Subcutaneous abdominal adipose tissue (tissue), 5 donors: Measurements from ENCODE around the gene MLPH.
A peak's percentile ranks its signal among the peaks of the same experiment; 100 is the strongest.

Source experiments
- H3K27ac ChIP-seq: one replicate; pipeline ENCODE4 v1.7.0; 2013; ENCODE audit warnings: low read depth, mild to moderate bottlenecking, inconsistent platforms, low read length, moderate library complexity
- H3K27me3 ChIP-seq, 5 donors: one replicate each; pipeline ENCODE4 v1.7.0; 2013; ENCODE audit warnings: low read length in 5 of 5, inconsistent platforms in 1 of 5; ENCODE audit not compliant: control insufficient read depth in 5 of 5, insufficient read depth in 4 of 5
- H3K36me3 ChIP-seq, 5 donors: one replicate each; pipeline ENCODE4 v1.7.0; 2013; ENCODE audit warnings: low read length in 5 of 5; ENCODE audit not compliant: control insufficient read depth in 5 of 5, insufficient read depth in 5 of 5
- H3K4me1 ChIP-seq, 5 donors: one replicate each; pipeline ENCODE4 v1.7.0; 2013; ENCODE audit warnings: low read length in 5 of 5, mild to moderate bottlenecking in 3 of 5, moderate library complexity in 1 of 5; ENCODE audit not compliant: control insufficient read depth in 5 of 5, insufficient read depth in 5 of 5
- H3K4me3 ChIP-seq, 5 donors: one replicate each; pipeline ENCODE4 v1.7.0; 2013; ENCODE audit warnings: low read length in 5 of 5, low read depth in 1 of 5
- H3K9ac ChIP-seq, 5 donors: one replicate each; pipeline ENCODE4 v1.7.0; 2013; ENCODE audit warnings: low read length in 5 of 5, mild to moderate bottlenecking in 4 of 5, moderate library complexity in 3 of 5
- H3K9me3 ChIP-seq, 5 donors: one replicate each; pipeline ENCODE4 v1.7.0; 2013; ENCODE audit warnings: low read length in 5 of 5; ENCODE audit not compliant: control insufficient read depth in 5 of 5
- donor health status: healthy.
- donor health status: healthy.
- donor health status: healthy.
- donor health status: healthy.
- donor health status: healthy.

MLPH gene

GRCh38 chr2:237486334-237486818 lies 675 bp upstream of the MLPH start:
- Histone ChIP-seq H3K36me3 (no peaks in the 10 kb centered on the region), H3K9ac (no peak overlapping the region), H3K9me3 (peaks cover 3 to 7% (median 7%) of the 10 kb centered on the region in 5 donors), H3K4me3 (peak overlapping the region; percentile 36 to 62 (median 51)), H3K27ac (no peak overlapping the region), H3K4me1 (peaks cover 8 to 35% (median 32%) of the 10 kb centered on the region in 5 donors), H3K27me3 (peaks cover 17 to 35% (median 24%) of the 10 kb centered on the region in 5 donors)

- Histone ChIP-seq H3K27ac (no peak overlapping the region), H3K4me3 (peak overlapping the region in 4 of 5 donors; percentile 36 to 62 (median 54)), H3K4me1 (peaks cover 5 to 29% (median 24%) of the 10 kb centered on the region in 5 donors), H3K36me3 (no peaks in the 10 kb centered on the region), H3K9ac (no peak overlapping the region), H3K9me3 (peaks cover 12 to 17% (median 15%) of the 10 kb centered on the region in 5 donors), H3K27me3 (peaks cover 17 to 33% (median 24%) of the 10 kb centered on the region in 5 donors)
Measured at GRCh38 chr2:237487496-237487895, 445 bp downstream of the MLPH start.

GRCh38 chr2:237488295-237488694 lies 1.2 kb downstream of the MLPH start:
- Histone ChIP-seq H3K9me3 (peaks cover 14 to 23% (median 16%) of the 10 kb centered on the region in 5 donors), H3K27me3 (peaks cover 17 to 36% (median 24%) of the 10 kb centered on the region in 5 donors), H3K9ac (no peak overlapping the region), H3K4me1 (peaks cover 4 to 22% (median 17%) of the 10 kb centered on the region in 5 donors), H3K27ac (no peak overlapping the region), H3K36me3 (no peaks in the 10 kb centered on the region), H3K4me3 (no peak overlapping the region)

GRCh38 chr2:237488901-237489860 lies 2.1 kb downstream of the MLPH start:
- Histone ChIP-seq H3K27ac (no peak overlapping the region), H3K36me3 (no peaks in the 10 kb centered on the region), H3K9ac (no peak overlapping the region), H3K4me1 (peaks cover 4 to 22% (median 17%) of the 10 kb centered on the region in 5 donors), H3K4me3 (no peak overlapping the region), H3K27me3 (peaks cover 17 to 36% (median 24%) of the 10 kb centered on the region in 5 donors), H3K9me3 (peaks cover 14 to 23% (median 16%) of the 10 kb centered on the region in 5 donors)

- Histone ChIP-seq H3K4me1 (peaks cover 4 to 22% (median 17%) of the 10 kb centered on the region in 5 donors), H3K27me3 (peaks cover 18 to 40% (median 24%) of the 10 kb centered on the region in 5 donors), H3K36me3 (no peaks in the 10 kb centered on the region), H3K9ac (no peak overlapping the region), H3K27ac (no peak overlapping the region), H3K4me3 (no peak overlapping the region), H3K9me3 (peaks cover 14 to 23% (median 16%) of the 10 kb centered on the region in 5 donors)
Measured at GRCh38 chr2:237490009-237490711, 3.1 kb downstream of the MLPH start.

GRCh38 chr2:237490795-237491194 lies 3.7 kb downstream of the MLPH start:
- no peaks in the 10 kb centered on the region for H3K36me3 ChIP-seq
- no peak overlapping the region for H3K9ac ChIP-seq
- peaks cover 14 to 23% (median 16%) of the 10 kb centered on the region in 5 donors for H3K9me3 ChIP-seq
- H3K27ac ChIP-seq: no peak overlapping the region
- H3K27me3 ChIP-seq: peaks cover 18 to 41% (median 24%) of the 10 kb centered on the region in 5 donors
- no peak overlapping the region for H3K4me3 ChIP-seq
- peaks cover 4 to 22% (median 17%) of the 10 kb centered on the region in 5 donors for H3K4me1 ChIP-seq

- H3K36me3 ChIP-seq: no peaks in the 10 kb centered on the region
- H3K27me3 ChIP-seq: peaks cover 16 to 43% (median 18%) of the 10 kb centered on the region in 5 donors
- peaks cover 1 to 16% (median 10%) of the 10 kb centered on the region in 5 donors for H3K4me1 ChIP-seq
- H3K4me3 ChIP-seq: peak overlapping the region in 2 of 5 donors; percentile 23 to 43
- H3K27ac ChIP-seq: no peak overlapping the region
- no peak overlapping the region for H3K9ac ChIP-seq
- peaks cover 14 to 23% (median 16%) of the 10 kb centered on the region in 5 donors for H3K9me3 ChIP-seq
Measured at GRCh38 chr2:237491515-237492118, 4.6 kb downstream of the MLPH start.

GRCh38 chr2:237492137-237492890 lies 5.3 kb downstream of the MLPH start:
- H3K4me1 ChIP-seq: peaks cover 0 to 12% (median 4%) of the 10 kb centered on the region in 5 donors
- H3K9ac ChIP-seq: no peak overlapping the region
- peaks cover 10 to 39% (median 14%) of the 10 kb centered on the region in 5 donors for H3K27me3 ChIP-seq
- H3K4me3 ChIP-seq: peak overlapping the region in 1 of 5 donors; percentile 43
- H3K27ac ChIP-seq: no peak overlapping the region
- H3K9me3 ChIP-seq: peaks cover 14 to 23% (median 16%) of the 10 kb centered on the region in 5 donors
- H3K36me3 ChIP-seq: no peaks in the 10 kb centered on the region

- H3K4me3 ChIP-seq: no peak overlapping the region
- no peak overlapping the region for H3K27ac ChIP-seq
- H3K4me1 ChIP-seq: peaks cover 5 to 18% (median 10%) of the 10 kb centered on the region in 5 donors
- no peak overlapping the region for H3K9ac ChIP-seq
- no peaks in the 10 kb centered on the region for H3K36me3 ChIP-seq
- H3K9me3 ChIP-seq: peaks cover 14 to 23% (median 16%) of the 10 kb centered on the region in 5 donors
- H3K27me3 ChIP-seq: peaks cover 4 to 28% (median 12%) of the 10 kb centered on the region in 5 donors
Measured at GRCh38 chr2:237494066-237494465, 7.0 kb downstream of the MLPH start.
